Stimulated activated CD4-positive, alpha-beta T cell treated with anti-CD3 and anti-CD28 coated beads, Interleukin-12 subunit alpha, Interleukin-12 subunit beta, amount 100 ng/mL, for 24 hours (primary cell): ENCODE data around the gene GPR39.

ENCODE experiments used
- DNase-seq, 2 experiments: peaks; one replicate each; pipeline ENCODE4 v3.0.0-alpha.2; 2020; ENCODE audit warnings: low read depth in 2 of 2

GPR39 gene

DNA sequence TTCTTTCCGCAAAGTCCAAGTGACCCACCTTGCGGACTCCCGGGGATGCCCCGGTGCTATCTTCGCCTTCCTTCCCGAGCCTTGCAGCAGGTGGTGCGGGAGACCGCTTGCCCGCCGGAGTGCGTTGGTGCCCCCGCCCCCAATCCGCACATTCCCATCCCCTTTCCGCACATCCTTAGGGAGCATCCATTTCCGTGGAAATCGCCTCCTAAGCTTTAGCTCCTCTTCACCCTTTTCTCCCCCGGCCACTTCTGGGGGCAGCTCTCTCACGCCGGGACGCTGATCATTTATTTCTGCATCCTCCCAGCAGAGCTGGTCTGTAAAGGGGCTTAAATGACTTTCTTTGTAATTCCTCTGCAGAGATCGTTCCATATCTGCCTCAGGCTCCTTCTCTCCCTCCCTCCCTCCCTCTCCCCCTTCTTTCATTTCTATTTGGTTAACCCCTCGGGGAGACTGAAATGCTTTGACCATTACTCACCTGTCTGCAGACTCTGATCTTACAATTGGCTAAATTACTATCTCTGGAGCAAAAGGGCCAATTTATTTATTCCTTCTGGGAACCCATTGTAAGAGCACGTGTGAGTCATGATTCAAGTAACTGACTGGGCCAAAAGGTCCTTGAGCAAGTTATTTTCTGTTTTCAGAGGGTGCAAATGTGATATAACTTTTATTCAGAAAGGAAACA is 254.7 kb downstream of the GPR39 start:
- no peak for DNase-seq

DNA sequence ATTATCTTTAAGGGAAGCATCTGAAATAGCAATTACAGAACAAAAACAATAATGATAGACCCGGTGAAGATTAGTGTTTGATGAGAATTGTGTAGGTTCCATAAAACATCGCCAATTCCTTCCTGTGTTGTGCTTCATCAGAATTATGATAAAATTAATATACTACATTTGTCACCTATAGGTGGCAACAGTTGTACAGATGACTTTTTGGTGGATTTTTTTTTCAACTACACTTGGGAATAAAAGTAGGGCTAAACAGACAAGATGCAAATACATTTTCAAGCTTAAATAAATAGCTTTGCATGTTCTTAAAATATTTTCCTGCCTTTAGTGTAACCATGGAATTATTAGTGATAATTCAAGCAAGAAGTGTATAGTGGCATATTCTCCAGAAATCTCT is 260.4 kb downstream of the GPR39 start:
- DNase-seq = no peak

DNA sequence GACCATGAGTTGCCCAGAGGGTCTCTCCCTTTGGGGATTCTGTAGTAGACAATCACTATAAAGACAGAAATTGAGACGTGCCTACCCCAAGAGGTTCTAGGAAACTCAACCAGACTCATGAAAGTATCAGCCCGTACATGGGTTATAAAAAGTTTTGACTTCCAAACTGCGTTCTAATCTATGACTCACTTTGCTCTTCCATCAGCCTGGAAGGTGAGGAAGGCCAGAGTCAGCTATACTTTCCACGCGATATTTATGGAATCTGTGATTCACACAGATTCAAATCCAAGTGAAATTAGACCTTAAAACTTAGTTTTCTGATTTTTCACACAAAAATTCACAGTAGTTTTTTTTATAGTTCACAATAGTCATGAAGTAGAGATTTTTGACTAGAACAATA is 261.1 kb downstream of the GPR39 start:
- no peak for DNase-seq

DNA sequence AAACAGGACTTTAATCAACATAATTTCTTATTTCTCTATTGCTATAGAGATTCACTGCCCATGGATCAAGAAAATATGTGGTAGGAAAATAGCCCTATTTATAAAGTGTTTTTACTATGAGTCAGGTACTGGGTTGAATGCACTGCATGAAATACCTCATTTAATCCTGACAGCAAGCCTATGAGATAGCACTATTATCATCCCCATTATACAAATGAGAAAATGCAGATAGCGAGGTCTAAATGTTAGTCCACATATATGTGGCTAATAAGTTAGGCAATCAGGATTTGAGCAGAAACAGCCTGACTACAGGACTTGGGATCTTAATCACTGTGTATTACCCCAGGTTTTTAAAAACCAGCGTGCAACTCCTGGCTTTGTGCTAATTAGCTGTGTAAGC is 261.9 kb downstream of the GPR39 start:
- no peak for DNase-seq

DNA sequence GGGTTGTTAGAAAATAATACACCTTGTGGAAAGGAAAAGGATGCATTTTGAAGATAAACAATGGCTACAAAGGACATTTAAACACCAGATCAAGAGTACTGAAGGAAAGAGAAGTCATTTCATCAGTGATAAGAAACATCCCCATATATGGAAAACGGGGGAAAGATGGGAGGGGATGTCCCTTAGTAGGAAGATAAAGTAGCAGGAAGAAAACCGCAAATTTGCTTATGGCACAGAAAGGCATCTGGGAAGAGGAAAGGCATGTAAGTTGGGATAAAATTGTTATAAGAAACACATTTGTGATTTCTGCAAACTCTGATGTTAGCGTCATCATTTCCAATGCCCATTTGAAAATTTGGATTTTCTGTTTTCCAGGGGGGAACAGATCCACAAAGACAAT is 263.9 kb downstream of the GPR39 start:
- DNase-seq = no peak

DNA sequence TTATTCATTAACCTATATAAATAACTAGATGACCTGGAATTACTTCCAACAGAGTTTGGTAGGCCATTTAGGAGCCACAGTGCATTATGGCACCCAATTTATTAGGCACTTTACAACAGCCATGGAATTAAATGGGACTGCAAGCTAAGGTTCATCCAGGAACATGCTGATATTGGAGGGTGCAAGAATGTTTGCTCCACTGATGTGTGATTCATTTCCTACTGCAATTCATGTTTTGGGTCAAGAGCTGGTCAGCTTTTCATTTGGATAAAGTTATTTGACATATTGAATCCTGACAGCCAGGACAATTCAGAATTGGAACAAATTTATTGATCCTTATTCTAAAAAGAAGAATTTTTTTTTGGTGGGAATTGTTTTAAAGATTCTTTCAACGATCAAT is 265.2 kb downstream of the GPR39 start:
- no peak for DNase-seq

DNA sequence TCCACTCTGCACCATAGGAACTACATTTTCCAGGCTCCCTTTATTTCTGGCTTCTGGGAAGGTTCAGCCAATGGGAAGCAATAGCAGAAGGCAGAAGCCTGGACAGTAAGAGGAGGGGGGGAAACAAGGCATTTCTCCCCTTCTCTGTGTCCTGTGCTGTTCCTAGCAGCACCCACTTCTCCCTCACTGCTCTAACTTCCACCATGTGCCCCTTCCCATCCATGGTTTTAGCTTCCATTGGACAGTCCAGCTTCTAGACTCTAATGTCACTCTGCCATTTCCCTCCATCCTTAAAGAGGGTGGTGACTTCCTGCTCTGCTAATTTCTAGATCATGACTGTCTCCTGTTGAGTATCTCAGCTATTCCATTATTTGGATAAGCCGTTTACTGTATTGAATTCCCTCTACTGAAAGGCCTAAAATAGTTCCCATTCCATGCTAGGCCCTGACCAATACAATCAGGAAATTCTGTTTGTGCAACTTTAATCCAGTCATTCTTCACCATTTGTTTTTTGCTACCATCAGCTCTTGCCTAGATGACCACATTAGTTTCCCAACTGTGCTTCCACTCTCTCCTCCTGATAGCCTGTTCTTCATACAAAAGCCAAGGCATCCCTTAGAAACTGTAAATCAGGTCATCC is 274.2 kb downstream of the GPR39 start:
- no peak for DNase-seq

DNA sequence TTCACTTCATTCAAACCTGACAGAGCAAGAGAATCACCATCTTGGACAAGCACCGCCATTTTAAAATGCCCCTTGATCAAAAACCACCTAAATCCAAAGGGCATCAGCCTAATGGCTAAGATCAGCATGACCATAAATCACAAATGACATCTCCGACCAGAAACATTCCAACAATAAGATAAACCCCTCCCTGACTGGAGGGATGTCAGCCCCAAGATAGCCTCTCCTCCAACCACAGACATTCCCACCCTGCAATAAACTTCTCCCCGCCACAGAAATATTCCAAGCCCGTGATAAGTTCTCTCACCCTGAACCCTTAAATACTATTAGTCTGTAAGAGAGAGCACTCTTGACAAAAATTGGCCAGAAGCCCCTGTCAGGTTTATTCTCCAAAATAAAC is 275.0 kb downstream of the GPR39 start:
- no peak for DNase-seq

DNA sequence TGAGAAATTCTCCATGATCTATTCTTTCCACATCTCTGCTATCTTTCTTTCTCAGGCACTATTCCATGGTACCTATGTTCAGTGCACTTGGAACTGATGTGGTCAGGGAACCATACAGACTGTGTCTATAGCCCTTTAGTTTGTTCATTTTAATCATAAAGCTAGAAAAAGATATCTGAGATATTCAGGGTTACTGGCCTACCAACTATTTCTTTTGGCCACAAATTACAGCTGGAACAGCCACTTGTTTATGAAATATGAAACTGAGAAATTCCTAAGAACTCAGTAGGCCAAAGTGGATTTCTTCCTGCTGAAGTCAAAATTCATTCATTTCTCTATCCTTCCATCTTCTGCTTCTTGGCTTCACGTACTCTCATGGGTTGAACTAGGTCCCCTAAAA is 276.2 kb downstream of the GPR39 start:
- no peak for DNase-seq
